HG03442 (cell line): ENCODE results near the gene AGAP9.
A peak's percentile ranks its signal among the peaks of the same experiment; 100 is the strongest.
"Not testable (repeated sequence)": the region's sequence is repeated elsewhere in the genome, so short reads cannot be mapped to it uniquely, and the experiment has no call there.

Source experiments
- ATAC-seq: cut with Tn5 transposase; IDR thresholded peaks from one replicate; pipeline ENCODE4 v1.9.1; 2021; ENCODE audit warnings: mild to moderate bottlenecking, moderate library complexity; ENCODE audit not compliant: unreplicated experiment

AGAP9 gene

GRCh38 chr10:47523475-47523874 is at the start of gene AGAP9:
Gene AGAP9 (minus strand): TSS chr10:47523638. CDS start chr10:47523526, 112 bp downstream.
- not testable (repeated sequence) for ATAC-seq

- not testable (repeated sequence) for ATAC-seq
Measured at GRCh38 chr10:47571138-47571912, 47.9 kb upstream of the AGAP9 start.

- not testable (repeated sequence) for ATAC-seq
Measured at GRCh38 chr10:47566757-47567156, 43.3 kb upstream of the AGAP9 start.

DNA sequence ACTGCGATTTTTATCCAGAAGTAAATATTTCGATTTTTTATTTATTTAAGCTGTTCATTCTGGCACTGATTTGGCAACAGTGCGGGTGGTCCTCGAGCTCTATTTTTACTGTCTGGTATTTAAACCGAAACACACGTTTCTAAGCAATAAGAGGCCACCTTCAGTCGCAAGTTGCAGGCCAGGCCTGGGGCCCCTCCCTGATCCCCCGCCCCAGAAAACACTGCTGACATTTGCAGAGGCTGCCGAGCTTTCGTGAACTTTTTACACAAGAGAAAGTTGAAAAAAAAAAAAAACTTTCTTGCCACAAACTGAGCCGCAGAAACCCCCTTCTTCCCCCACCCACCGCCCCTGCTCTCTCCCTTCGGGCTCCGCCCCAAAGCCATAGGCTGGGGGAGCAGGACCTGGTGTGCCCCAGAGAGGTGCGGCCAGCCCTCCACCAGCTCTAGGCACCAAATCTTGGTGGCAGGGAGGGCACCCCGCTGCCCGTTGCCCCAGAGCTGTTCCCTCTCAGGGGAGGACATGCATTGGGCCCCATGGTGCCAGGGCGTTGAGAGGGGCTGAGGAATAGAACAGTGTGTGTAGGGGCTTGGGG is 42.8 kb upstream of the AGAP9 start:
- not testable (repeated sequence) for ATAC-seq

GRCh38 chr10:47565517-47565920 is 42.1 kb upstream of the AGAP9 start:
- ATAC-seq = not testable (repeated sequence)

DNA sequence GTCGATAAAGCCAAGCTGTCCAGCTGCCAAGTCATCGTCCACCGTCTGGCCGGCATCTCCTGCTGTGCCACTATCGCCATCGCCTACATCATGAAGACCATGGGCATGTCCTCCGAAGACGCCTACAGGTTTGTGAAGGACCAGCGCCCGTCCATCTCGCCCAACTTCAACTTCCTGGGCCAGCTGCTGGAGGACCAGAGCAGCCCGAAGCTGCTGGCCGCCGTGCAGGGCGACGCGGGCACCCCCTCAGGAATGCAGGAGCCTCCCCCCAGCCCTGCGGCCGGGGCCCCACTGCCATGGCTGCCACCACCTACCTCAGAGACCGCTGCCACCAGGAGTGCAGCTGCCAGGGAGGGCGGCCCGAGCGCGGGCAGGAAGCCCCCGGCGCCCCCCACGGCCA is 41.5 kb upstream of the AGAP9 start:
- not testable (repeated sequence) for ATAC-seq

DNA sequence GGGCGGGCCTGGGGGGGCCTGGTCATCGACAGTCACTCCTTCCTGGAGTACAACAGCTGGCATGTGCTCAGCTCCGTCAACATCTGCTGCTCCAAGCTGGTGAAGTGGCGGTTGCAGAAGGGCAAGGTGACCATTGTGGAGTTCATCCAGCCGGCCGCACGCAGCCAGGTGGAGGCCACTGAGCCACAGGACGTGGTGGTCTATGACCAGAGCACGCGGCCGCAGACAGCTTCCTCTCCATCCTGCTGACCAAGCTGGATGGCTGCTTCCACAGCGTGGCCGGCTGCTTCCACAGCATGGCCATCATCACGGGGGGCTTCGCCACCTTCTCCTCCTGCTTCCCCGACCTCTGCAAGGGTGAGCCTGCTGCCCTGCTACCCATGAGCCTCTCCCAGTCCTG is 40.9 kb upstream of the AGAP9 start:
- not testable (repeated sequence) for ATAC-seq

DNA sequence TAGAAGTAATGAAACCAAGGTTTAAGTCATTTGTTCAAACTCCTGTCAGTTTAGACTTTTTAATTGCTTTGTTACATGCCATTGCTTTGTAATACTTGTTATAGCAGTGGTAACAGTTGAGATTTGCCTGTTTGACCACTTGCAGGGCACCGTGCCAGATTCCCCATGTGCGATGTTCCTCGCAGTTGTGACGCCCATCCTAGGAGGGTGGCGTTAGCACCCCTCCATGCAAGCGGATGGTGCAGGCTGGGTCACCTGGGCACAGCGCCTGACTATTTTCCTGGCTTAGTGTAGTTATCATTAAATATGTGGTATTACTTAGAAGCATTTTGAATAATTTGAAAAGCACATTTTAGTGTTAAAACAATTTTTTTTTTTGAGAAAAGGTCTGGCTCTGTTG is 37.0 kb upstream of the AGAP9 start:
- ATAC-seq = not testable (repeated sequence)

DNA sequence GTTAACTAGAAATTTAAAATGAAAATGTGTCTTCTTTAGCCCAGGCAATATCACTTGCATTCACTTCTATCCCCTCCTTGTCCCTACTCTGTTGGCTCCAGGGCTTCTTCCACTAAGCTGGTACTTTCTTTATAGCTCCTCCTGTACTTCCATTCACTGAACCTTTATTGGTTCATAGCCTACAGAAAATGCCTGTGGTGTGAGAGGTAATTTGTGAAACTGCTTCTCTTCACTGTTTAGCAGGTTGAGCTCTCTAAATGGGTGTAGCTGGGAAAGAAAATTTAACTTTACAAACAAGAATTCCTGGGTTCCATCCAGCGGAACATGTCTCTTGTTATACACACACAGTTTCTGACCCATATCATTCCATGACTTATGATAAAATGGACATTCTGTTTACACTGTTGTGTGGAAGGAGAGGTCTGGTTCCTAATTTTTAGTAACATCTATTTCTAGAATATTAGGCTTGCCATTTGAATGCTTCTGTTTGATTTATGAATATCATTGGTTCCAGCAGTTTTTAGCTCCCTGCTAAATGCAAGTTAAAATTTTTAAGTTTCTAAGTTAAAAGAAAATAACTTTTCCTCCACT is 36.4 kb upstream of the AGAP9 start:
- ATAC-seq = not testable (repeated sequence)

GRCh38 chr10:47558109-47558508 is 34.7 kb upstream of the AGAP9 start:
- ATAC-seq = not testable (repeated sequence)

GRCh38 chr10:47557616-47558015 is 34.2 kb upstream of the AGAP9 start:
- not testable (repeated sequence) for ATAC-seq

- ATAC-seq = not testable (repeated sequence)
Measured at GRCh38 chr10:47555334-47555733, 31.9 kb upstream of the AGAP9 start.

GRCh38 chr10:47554552-47554951 is 31.1 kb upstream of the AGAP9 start:
- ATAC-seq = not testable (repeated sequence)

GRCh38 chr10:47553860-47554247 is 30.4 kb upstream of the AGAP9 start:
- not testable (repeated sequence) for ATAC-seq

- ATAC-seq = peak; percentile 83
Measured at GRCh38 chr10:47553214-47553859, 29.9 kb upstream of the AGAP9 start.

DNA sequence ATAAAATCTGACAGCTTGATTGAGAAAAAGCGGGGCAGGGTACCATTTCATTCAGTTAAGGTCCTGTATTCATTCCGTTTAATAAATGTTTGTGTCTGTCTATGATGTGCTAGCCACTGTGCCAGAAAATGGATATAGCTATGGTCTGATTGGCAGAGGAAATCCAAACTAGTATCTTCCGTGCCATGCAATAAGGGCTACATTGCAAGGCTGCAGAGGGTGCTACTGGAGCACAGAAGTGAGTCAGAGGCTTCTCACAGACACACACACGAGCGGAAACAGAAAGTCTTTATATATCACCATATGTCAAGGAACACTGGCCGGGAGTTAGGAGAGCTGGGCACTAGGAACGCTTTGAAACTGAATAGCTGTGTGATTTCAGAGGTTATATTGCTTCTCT is 29.3 kb upstream of the AGAP9 start:
- peak; percentile 60 for ATAC-seq

DNA sequence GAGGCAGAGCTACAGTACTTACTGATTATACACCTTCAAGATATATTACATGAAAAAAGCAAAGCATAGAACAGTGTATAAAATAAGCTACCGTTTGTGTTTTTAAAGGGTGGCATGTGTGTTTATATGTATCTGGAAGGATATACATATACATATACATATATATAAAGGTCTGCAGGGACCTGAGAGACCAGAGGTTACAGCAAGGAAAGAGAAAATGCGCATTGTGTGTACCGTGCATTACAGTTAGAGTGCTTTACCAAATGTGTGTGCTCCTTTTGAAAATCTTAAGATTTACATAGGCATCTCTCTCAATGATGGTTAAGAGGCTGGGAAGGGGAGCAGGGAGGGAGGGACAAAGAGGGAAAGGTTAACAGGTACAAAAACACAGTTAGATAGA is 23.8 kb upstream of the AGAP9 start:
- ATAC-seq = not testable (repeated sequence)

DNA sequence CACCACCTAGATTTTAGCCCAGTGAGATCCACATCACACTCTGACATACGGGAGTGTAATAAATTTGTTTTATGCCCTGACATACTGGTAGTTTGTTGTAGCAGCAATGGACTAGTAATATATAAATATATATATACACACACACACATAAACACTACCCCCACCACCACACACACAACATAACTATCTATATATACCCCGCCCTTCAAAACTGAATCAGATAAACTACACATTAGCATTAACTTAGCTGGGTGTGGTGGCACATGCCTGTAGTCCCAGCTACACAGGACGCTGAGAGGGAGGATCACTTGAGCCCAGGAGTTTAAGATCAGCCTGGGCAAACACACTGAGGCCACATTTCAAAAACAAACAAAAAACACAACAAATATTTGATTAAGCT is 13.0 kb upstream of the AGAP9 start:
- not testable (repeated sequence) for ATAC-seq

- ATAC-seq = not testable (repeated sequence)
Measured at GRCh38 chr10:47502313-47502712, 21.1 kb downstream of the AGAP9 start.

GRCh38 chr10:47494226-47494625 is 29.2 kb downstream of the AGAP9 start:
- not testable (repeated sequence) for ATAC-seq

GRCh38 chr10:47491600-47491999 is 31.8 kb downstream of the AGAP9 start, which contains the start of gene FAM25G:
Gene FAM25G (minus strand): TSS chr10:47491700. CDS start chr10:47491674, 26 bp downstream.
- not testable (repeated sequence) for ATAC-seq
